Islet precursor cell (in vitro differentiated cells): ENCODE measurements around the gene SSC5D.

Experiments
- DNase-seq: peaks from one replicate; pipeline ENCODE4 v3.0.0-alpha.2; 2018

SSC5D gene

GRCh38 chr19:55455576-55456235, 32.5 kb upstream of the SSC5D start:
- no peak for DNase-seq

DNA sequence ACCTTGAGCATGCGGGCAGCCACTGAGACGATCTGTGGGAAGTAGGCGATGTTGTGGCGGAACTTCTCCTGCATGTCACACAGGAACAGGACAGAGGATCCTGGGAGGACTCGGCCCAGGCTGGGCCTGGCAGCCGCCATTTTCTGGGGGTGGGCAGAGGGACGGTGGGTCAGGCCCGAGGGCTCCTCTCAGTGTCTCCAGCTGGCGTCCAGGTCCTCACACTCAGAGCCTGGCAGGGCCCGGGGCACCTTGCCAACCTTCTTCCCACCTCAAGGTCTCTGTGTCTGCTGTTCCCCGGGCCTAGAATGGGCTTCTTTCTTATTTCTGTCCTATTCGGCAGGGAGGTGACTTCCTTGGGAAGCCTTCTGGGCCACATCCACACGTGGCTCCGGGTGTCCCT, 31.9 kb upstream of the SSC5D start:
- DNase-seq: no peak

- DNase-seq: no peak
Measured at GRCh38 chr19:55457683-55458457, 30.4 kb upstream of the SSC5D start.

DNA sequence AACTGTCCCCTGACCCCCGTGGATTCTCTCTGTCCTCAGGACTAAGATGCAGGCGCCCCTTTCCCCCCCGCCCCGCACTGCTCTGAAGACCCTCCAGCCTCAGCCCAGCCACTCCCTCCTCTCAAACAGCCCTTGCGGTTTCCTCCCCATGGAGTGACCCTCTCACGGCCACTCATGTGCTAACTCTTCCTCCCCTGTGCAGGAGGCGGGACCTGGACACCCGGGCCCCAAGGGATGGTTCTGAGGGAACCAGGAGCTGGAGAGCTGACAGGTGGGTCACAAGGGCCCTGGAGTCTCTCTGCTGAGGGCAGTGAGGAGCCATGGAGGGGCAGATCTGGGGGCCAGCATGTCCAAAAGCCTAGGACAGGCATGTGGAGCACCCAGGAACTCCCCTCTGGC, 28.7 kb upstream of the SSC5D start:
- DNase-seq: peak; percentile 54

- no peak for DNase-seq
Measured at GRCh38 chr19:55459950-55460657, 28.1 kb upstream of the SSC5D start.

DNA sequence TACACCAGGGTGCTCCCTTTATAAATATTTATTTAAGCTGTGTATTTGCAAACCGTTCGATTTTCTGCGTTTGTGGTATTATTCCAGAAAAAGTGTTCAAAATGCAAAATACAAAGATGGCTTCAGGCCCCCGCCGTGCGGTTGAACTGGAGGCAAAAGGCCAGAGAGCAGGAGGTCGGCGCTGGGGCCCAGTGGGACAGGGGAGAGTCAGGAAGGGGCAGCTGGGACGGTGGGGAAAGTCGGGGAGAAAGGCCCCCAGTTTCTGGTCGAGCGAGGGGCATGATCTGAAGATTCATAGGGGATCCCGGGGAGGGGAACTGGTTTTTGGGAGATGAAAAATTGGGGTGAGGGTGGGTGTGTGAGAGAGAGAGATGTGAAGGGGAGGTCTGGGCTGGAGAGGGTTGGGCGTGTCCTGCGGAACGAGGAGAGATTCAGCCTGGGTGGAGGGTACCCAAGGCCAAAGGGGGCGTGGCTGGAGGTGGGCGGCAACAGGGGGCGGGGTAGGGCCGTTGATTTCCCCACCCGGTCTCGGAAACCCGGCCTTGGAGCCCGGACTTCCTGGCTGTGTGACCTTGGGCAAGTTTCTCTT, 27.5 kb upstream of the SSC5D start:
- peak; percentile 88 for DNase-seq

- DNase-seq: peak; percentile 100
Measured at GRCh38 chr19:55461259-55461973, 26.8 kb upstream of the SSC5D start, which contains the start of gene ISOC2. TSS of gene ISOC2 (minus strand) at chr19:55461642. CDS start at chr19:55456486, 5,156 bp downstream.

- DNase-seq: no peak
Measured at GRCh38 chr19:55461974-55462626, 26.1 kb upstream of the SSC5D start.

DNA sequence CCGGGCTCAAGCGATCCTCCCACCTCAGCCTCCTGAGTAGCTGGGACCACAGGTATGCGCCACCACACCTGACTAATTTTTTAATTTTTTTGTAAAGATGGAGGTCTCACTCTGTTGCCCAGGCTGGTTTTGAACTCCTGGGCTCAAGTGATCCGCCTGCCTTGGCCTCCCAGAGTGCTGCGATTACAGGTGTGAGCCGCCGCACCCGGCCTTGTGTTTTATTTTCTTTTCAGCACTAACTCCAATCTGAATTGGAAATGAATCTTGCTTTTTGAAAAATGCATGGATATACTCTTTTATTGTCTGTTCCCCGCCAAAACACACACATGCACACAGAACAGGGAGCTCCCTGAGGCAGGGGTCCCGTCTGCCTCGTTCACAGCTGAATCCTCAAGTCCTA, 25.5 kb upstream of the SSC5D start:
- no peak for DNase-seq

DNA sequence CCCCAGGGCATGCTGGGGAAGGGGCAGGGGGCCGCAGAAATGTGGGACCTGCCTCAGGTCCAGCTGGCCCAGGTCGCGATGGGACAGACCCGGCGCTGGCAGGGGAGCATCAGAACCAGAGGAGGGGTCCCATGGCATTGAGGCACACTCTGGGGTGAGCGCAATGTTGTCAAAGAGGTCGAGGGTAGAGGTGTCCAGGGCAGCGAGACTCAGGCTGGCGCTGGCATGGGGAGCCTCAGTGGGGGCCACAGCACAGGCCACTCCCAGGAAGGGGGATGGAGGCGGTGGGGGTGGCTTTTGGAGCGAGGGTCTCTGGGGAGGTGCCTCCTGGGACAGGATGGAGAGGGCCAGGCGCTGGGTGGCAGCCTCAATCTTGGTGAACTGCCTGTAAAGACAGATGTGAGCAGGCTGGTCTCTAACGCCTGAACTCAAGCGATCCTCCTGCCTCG, 24.6 kb upstream of the SSC5D start:
- DNase-seq: no peak

GRCh38 chr19:55464039-55464661, 24.1 kb upstream of the SSC5D start:
- DNase-seq: no peak

- DNase-seq: no peak
Measured at GRCh38 chr19:55464662-55465054, 23.6 kb upstream of the SSC5D start, which contains the start of gene C19orf85. TSS of gene C19orf85 (minus strand) at chr19:55464751. CDS start at chr19:55464554, 197 bp downstream.

DNA sequence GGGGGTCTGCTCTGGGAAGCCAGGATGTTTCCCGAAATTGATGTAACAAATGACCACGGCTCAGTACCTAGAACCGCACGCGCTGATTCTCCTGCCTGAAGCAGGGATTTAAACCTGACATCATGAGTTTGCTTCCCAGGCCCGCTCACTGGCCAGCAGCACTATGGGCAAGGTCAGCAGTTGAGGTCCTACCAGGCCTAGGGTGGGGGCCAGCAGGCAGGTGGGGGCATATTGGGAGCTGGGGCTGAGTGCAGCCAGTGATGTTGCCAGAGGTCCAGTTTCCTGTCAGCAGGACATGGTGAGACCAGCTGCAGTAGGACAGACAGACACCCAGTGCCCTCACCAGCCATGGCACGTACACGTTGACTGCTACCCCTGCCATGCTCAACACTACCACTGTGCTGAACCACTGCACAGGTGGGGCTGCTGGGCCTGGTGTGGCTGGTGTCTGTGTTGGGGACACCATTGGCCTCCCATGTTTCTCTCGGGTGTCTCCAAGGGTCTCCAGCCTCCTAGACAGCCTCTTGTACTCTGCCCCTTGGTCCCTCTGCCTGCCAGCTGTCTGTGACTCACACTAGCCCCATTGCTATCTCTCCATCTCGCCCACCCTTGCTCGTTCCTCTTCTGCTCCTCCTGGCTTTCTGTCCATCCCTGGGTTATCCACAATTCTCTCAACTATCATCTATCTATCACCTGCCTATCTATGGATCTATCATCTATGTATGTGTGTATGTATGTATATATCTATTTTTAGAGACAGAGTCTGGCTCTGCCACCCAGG, 22.6 kb upstream of the SSC5D start:
- no peak for DNase-seq

DNA sequence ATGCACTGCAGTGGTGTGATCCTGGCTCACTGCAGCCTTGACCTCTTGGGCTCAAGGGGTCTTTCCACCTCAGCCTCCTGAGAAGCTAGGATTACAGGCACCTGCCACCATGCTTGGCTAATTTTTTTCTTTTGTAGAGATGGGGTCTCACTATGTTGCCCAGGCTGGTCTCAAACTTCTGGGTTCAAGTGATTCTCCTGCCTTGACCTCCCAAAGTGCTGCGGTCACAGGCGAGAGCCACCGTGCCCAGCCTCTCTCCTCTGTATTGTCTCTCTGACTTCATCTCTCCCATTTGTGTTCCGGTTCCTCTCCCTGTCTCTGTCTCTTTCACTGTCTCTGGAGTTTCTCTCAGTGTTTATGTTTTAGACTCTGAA, 22.0 kb upstream of the SSC5D start:
- no peak for DNase-seq

- no peak for DNase-seq
Measured at GRCh38 chr19:55467236-55468053, 20.8 kb upstream of the SSC5D start.

GRCh38 chr19:55468054-55468393, 20.2 kb upstream of the SSC5D start:
- no peak for DNase-seq

GRCh38 chr19:55471266-55471665, 17.0 kb upstream of the SSC5D start:
- no peak for DNase-seq

DNA sequence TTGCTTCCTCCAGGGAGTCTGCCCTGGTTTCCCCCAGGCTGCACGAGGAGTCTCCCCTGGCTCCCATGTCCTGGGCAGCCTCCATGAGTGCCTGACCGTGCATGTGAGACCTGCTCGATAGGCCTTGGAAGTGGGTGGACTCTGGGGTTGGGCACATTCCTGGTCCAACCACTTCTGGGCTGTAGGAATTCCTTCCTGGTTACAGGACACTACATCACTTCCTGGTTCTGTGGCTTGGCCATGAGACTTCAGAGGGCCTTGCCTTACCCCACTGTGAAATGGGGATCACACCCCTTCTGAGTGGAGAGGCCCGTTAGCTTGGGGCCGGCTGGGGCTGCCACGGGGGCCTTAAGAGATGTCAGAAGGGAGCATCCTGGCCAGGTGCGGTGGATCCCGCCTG, 15.8 kb upstream of the SSC5D start:
- DNase-seq: no peak

GRCh38 chr19:55473225-55474012, 14.8 kb upstream of the SSC5D start:
- DNase-seq: peak; percentile 73
